Measurements from ENCODE around the gene EZR.
A peak's percentile ranks its signal among the peaks of the same experiment; 100 is the strongest.

EZR gene

DNA sequence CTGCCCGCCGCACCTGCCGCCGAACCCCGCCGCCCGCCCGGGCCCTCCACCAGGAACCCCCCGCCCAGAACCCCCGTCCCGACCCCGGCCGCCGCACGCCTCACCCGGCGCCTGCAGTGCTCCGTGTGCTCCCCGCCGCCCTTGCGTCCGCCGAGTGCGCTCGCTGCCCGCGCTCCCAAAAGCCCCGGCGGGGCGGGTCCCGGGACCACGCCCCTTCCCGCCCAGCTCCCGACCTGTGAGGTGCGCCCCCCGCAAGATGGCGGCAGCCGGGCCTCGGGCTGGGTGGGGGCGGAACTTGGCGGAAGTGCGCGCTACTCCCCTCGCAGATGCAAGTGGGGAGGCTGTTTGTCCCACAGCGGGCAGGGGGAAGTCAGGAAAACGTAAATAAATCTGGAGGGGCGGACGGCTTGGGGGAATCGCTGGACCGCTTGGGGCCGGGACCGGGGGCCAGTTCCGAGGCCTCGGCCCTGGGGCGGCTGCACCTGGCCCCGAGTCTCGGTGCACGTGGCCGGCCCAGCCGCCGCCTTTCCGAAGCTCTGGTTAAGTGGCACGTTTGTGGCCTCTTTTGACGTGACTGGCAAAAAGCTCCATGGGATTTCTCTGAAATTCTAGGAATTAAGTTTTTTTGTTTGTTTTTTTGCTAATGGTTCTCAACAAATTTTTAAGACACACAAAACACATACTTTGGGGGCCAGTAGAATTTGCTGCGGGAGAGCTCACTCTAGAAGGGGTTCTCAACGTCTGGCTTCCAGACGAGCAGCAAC is at the start of gene EZR:
Gene EZR (minus strand): TSS at position 156 of the 764 bp plus-strand sequence. CDS start 1,275 bp downstream, outside the sequence.
- DNase-seq: peak; percentile 65

DNA sequence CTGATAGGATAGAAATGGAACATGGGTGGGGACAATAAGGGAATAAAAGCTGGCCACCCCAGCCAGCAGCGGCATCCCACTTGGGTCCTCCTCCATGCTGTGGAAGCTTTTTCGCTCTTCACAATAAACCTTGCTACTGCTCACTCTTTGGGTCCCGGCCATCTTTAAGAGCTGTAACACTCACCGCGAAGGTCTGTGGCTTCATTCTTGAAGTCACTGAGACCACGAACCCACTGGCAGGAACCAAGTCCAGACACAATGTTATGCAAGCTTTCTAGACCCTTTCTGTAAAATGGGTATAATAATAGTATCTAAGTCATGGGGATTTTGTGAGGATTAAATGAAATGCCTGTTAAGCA is 48.9 kb upstream of the EZR start:
- no peak for DNase-seq

DNA sequence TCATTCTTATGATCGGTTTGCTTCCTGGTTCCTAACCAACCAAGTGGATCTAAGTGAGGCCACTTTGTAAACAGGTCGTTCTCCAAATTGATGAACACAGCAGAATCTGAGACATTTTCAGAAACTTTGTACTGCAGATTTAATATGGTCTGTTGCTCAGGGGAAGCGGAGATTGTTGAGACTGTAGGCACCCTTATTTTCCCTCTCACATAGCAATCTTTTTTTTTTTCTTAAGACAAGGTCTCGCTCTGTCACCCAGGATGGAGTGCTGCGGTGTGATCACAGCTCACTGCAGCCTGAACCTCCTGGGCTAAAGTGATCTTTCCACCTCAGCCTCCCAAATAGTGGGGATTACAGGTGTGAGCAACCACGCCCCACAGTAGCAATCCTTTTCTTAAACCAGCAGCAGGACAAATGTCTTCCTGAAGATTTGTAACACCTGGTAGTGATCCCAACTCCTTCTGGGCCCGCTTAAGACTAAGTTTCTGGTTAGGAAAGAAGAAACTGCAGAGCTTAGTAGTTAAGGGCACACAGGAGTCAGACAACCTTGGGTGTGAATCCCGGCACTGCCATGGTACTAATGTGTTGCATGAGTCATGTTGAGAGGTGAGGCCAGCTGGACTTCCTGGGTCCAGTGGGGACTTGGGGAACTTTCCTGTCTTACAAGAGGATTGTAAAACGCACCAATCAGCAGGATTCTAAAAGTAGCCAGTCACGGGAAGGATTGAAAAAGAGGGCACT is 48.4 kb upstream of the EZR start:
- DNase-seq: no peak

DNA sequence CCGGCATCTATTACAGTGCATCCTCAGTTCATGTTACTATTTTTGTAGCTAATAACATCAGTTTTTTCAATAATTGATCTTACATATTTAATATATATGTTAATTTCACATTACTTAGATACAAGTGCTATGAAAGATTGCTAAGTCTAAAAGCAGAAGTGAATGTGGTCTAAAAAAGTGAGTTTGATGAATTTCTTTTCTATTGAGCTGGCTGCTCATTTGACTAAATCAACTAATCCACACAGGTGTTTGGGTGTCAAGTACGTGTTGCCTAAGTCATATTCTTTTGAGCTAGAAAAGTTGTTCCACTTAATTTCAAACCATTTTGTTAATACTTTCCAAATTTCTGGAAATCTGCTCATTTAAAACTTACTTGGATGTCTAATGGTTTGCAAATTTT is 46.6 kb upstream of the EZR start:
- peak; percentile 20 for DNase-seq

DNA sequence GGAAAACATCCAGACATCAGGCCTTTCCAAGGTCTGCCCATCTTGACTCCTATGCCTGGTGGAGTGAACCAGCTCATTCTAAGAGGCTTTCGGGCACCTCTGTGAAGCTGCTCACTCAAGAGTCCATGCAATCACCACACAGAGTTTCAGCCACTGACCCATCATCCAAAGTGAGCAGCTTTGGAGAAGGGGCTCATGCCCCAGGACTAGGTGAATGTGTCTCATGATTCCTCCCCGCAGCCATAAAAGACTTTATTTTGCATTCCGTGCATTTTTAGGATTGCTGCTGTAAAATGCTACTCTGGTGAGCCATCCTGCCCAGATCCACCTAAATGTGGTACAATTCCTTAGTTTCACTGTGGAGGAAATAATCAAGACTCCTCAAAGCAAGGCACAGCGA is 44.5 kb upstream of the EZR start:
- no peak for DNase-seq

DNA sequence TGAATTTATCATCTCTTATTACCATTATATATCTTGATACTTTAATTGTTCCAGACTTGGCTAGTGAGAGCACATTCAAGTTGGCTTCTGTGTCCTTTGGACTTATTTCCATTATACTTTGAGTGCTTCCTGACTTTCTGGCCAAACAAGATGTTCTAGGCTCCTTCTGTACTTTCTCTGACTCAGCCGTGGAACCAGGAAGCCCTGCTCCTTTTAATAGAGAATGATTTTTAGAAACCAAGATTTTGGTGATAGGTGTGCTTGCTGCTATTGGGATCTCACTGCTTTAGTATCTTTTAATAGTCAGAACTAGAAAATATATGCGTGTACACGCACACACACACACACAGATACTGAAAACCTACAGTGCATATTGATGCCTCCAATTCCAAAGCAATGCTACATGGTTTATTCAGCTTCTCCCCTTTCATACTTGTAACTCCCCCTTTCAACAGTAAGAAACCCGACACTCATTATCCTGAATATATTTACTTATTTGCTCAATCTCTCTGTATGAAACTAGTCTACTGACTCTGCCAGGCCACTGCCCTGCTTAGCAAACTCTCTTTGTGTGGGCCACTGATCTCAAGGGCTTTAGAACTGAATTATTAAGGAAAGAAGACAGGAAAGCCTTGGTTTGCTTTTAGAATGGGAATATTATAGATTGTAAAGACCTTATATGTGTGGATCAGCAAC is 42.7 kb upstream of the EZR start:
- DNase-seq: peak; percentile 36

DNA sequence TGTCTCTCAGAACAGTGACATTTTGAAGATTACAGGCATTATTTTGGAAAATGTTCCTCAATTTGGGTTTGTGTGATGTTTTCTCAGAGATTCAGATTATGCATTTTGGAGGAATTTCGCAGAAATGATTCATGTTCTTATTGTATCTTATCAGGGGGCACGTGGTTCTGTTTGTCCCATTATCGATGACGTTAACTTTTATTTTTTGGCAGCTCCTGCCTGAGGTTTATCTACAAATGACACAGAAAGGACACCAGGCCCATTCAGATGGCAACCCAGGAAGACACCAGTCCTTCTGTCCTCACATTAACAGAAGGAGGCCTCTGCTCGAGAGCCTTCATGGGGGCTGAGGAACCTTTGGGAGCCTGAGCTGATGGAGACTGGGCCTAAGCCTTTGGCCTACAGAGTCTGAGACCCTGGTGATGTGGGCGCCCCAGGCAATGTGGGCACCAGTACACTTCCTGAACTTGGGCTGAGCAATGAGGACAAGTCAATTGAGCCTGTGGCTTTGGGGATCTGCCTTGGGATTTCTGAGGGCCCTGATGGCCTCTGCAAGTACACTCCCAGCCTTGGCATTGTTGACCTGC is 41.2 kb upstream of the EZR start:
- DNase-seq: no peak

DNA sequence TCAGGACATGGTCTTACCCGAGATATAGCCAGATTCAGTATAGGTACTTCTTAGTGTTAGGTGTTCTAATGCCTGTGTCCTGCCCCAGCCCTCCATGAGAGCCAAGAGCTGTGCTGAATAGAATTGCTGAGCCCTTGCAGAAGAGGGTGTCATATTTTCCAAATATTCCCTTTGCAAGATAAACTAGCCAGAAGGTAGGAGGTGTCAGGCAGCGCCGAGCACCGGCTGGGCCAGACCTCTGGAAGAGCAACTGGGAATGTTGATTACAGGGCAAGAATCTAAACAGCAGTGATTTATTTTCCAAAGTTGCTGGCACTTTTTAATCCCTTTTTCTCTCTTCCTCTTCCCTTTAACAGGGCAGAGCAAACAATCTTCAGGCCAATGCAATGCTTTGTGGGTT is 37.1 kb upstream of the EZR start:
- DNase-seq: no peak

DNA sequence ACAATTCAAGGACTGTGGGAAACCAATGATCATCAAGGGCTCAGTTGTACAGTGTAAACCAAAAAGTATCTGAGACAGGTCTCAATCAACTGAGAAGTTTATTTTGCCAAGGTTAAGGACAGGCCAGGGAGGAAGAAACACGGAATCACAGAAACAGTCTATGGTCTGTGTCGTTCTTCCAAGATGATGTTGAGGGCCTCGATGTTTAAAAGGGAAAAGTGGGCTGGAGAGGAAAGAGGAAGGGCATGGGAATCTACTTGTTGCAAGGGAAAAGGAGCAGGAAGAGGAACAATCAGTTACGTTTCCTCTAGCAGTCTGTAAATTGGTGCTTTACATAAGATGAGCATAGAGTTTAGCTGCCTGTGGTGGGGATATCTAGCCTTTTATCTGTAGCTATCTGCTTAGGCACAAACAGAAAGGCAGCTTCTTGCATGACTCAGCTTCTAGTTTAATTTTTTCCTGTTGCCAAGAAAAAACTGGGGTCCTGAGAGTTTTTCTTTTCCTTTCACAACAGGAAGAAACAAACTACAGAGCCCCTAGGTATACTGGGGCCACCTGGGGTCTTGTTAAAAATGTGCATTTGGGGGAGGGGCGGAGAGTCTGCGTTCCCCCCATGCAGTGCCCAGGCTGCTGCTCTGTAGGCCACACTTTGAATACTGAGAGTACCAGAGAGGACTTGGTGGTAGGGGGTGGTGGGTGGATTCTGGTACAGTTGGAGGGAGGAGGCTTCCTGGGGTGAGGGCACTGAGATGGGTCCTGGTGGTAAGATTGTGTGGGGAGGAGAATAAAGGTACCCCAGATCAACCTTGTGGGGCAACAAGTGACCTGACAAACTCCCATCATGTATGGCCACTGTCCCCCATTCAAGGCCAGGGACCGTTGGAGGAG is 35.3 kb upstream of the EZR start:
- no peak for DNase-seq

DNA sequence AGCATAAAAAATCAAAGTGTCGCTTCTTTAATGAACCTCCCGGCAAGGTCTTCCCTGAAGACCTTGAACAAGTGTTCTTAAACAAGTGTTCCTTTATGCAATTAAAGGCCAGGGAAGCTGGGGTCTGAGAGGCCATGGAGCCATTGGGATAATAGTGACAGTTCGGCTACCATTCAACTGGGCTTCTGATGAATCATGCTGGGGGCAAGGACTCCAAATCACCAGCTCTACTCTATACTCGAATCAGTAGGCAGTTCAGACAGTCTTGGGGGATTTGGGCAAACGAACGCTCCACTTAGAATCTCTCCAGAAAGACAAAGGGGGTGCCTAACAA is 34.7 kb upstream of the EZR start:
- DNase-seq: no peak

DNA sequence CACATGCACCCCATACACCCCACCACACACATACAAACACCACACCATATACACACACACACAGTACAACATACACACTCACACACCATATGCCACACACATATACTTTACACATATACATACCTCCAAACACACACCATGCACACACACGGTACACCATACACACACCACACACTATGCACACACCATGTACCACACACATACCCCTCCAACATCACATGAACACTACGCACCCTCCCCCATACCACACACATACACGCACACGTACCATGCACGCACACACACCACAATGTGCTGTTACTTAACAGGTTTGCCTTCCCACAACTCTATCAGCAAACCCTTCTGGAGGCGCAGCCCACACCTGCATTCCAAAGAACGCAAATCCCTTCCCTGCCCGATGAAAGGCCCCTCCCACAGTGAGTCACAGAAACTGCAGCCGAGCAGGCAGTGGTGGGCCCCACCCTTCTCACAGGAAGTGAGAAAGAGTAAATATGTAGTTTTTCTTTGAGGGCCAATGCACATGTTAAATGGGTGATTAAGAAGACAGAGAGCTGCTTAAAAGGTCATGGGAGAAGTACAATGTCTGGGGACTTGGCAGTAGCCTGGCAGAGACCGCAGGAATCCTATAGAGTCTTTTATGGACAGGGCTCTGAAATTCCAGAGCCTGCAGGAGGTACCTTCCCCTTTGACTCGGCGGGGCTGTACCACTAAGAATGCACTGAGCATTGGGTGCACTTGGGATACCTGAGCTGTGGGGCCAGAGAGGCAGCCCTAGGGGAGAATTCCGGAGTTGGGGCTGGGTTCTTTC is 34.1 kb upstream of the EZR start:
- no peak for DNase-seq

DNA sequence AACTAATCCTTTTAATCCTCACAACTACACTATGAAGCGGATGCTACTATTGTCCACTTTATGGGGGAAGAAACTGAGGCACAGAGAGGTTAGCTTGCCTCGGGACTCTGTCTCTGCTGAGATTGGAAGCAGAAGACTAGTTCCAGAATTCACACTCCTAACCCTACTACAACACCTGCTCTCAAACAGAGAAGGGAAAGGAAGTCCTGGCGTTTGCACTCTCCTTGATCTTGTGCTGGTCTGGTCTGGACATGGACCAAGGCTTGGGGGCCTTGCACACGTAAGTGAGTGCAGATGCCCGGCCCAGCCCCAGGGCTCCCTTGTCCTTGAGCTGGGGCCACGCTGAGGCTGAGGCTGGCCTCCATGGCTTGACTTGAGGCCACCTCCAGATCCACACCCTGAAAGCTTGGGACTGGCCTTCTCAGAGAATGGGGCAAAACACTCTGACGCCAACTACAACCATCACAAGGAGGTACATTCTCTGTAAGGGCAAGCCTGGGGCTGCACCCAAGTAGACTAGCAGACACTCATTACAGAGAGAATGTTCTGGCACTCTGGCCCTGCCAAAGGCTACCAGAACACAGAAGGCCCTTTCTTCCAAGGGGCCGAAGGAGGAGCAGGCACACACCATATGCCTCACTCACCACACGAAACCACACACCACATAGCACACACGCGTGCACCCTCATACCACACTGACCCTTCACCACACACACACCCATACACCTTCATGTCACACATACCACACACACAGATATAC is 33.3 kb upstream of the EZR start:
- no peak for DNase-seq

DNA sequence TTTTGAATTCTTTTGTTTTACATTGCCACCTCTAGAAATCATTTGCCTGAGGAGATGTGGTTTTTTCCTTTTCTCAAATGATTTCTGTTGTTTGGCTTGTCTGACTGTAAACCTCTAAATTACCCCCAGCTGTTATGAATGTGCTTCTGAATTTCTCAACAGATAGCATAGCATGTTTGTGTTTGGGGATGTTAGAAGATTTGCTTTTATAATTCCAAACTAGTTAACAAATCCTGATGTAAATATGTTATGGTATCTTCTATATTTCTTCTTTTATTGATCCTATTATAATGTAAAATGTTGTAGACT is 31.6 kb upstream of the EZR start:
- DNase-seq: no peak

DNA sequence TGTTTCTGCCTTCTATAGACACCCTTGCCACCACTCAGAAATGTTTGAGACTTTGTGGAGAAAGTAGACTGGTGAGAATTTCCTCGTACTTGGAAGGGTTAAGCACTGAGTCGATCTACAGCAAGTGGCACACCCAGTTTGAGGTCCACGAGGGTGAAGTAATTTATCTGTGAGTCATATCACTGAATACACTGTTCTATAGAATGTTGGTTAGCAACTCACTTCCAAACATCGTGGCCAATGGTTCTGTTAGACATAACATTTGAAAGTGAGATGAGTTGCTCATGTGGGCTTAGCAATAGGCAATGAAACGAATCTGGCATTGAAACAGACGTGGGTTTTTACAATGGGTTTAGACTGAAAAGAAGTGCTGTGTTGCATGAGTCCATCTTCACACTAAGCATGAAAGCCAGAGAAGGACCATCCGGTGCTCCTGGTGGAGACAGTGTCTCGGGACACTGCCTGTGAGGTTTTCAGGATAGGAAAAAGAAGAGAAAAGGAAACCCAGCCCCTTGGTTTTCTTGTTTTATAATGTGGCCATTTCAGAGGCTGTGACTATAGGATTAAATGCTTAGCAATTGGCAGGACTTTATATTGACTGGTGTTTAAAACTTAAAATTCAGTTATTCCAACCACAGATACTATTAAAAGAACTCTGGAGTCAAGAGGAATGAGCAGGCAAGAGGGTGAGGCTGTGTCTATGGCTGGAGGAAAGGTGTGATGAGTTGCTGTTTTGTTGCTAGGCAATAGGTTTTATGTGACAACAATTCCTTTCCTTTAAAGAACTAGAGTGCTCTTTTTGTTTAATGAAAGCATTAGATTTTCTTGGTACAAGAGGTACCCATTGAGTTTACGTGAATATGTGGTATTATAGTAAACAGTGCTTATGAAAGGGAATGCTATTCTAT is 31.0 kb upstream of the EZR start:
- no peak for DNase-seq

DNA sequence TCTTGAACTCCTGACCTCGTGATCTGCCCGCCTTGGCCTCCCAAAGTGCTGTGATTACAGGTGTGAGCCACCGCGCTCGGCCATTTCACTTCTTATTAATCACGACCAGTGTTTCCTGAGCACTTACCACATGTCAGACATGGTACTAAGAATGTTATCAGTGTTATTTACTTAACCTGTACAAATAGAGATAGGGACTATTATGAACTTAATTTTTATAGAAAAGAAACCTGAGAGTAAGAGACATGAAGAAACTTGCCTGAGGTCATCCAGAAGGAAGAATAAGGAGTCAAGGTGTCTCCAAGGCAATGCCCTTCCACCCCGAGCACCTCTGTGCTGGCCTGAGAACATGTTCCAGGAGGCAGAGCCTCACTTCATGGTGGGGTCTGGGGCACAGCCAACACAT is 29.3 kb upstream of the EZR start:
- no peak for DNase-seq

DNA sequence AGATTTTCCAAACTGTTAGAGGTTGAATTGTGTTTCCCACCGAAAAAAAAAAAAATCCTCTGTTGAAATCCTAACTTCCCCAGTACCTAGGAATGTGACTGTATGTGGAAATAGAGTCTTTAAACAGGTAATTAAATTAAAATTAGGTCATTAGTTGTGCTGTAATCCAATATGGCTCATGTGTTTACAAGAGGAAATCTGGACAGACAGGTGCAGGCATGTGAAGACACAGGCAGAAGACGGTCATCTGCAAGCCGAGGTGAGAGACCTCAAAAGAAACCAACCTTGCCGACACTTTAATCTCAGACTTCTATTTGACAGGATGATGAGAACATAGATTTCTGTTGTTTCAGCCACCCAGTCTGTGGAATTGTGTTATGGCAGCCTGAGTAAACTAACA is 28.6 kb upstream of the EZR start:
- DNase-seq: no peak

DNA sequence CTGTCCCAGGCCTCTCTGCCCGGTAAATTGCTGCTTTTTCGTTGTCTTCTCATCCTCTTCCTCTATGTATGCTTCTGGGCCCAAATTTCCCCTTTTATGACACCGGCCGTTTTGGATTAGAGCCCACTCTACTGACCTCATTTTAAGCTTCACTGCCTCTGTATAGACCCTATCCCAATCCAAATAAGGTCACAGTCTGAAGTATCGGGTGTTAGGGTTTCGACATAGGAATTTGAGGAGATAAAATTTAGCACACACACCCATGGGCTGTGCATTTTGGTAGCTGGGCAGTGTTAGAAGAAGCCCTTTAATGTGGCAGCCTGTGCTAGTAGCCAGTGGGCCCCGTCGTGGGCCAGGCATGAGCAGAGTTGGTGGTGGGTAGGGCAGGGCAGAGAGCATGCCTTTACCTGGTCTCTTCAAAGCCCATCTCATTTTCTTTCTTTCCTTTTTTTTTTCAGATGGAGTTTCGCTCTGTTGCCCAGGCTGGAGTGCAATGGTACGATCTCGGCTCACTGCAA is 27.9 kb upstream of the EZR start:
- DNase-seq: no peak

DNA sequence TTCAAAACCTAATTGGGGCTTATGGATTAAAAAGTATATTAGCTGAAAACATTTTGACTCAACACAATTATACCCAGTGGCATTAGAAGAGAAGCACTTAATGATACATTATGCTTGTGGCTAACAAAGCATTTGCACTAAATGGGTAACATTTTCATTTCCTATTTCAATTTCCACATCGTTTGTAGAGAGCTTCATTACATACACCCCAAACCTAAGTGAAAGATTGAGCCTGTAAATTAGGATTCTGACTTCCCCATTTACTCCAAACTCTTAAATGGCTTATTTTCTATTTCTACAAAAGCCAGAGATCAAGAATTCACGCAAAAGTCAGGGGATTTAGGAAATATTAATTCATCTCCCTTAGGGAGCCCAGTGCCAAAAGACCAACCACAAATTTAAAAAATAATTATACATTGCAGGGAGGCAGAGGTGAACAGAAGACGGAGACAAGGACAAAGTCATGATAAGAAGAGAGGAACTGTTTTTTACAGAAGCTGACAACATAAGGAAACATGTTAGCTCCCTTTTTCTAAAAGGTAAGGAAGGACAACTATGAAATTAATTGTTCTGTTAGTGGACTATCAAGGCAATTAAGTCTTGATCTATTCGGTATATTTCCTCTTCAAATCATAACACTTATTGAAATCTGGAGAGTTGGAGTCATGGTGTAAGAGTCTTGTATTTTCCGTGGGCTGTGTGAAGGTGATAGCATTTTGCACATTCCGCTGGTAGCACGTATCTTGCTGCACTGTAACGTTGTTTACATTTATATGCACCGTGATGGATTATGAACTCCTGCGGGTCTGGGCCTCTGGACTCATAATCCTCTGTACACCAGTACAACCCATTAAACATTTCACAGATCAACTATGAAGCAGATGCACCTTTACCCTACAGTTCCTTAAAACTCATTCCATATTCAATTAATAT is 24.8 kb upstream of the EZR start:
- DNase-seq: no peak

DNA sequence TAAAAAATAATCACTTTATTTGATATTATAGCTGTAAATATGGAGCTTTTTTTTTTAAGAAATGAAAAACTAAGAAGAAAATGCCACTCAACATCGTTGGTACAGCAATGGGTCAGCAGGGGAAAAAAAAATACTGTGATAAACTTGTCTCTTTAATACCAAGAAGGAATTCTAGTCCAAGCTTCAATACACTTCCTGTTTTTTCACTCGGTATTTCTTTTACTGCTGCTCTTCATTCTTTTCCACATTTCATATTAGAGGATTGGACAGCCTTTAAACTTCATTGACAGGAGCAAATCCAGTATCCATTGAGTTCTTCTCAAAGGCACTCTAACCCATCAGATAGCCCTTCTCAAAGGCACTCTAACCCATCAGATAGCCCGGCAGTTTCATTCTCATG is 22.2 kb upstream of the EZR start:
- no peak for DNase-seq

All from NCI-H526 treated with DMSO at 0.1 percent for 48 hours (cell line).